ENCODE measurements around the gene PPP2R3B. TPM values are rescaled to one million over a fixed set of nuclear protein-coding genes. Genes with fewer than 3 reads are reported as not detected.

Gene PPP2R3B
- total and polyA plus RNA-seq, 2 of the 13 experiments (the other 11 are each of a cell fraction or from before 2014, with no cell fraction given): 17.0 to 21.4 TPM

GRCh38 chrX:318068-318738 is 68.5 kb downstream of the PPP2R3B start (continued):
- TF ChIP-seq RBM22 (optimal IDR thresholded peaks at IDR 0.05; ENCODE audit: low read length) (peak; percentile 80), MNT (IDR thresholded peaks at IDR 0.05) (no peak), ZNF674 (CRISPR knock-in tag; IDR thresholded peaks at IDR 0.05; ENCODE audit: low read depth) (no peak), HMGXB3 (CRISPR knock-in tag; IDR thresholded peaks at IDR 0.05; ENCODE audit: borderline replicate concordance) (no peak), STAG1 (CRISPR knock-in tag; IDR thresholded peaks at IDR 0.05) (no peak), TCF7L2 (IDR thresholded peaks at IDR 0.05; ENCODE audit: low read depth, low read length) (no peak), ZKSCAN1 (IDR thresholded peaks at IDR 0.05; ENCODE audit: low read length) (no peak), HOXA7 (CRISPR knock-in tag; IDR thresholded peaks at IDR 0.05) (no peak), JDP2 (CRISPR knock-in tag; IDR thresholded peaks at IDR 0.05; ENCODE audit: borderline replicate concordance) (no peak), RFX5 (IDR thresholded peaks at IDR 0.05; ENCODE audit: low read depth, low read length) (no peak), MTF1 (CRISPR knock-in tag; IDR thresholded peaks at IDR 0.05) (no peak), BATF2 (CRISPR knock-in tag; IDR thresholded peaks at IDR 0.05) (no peak), ZFP82 (CRISPR knock-in tag; IDR thresholded peaks at IDR 0.05; ENCODE audit: borderline replicate concordance) (no peak), ZBTB20 (CRISPR knock-in tag; IDR thresholded peaks at IDR 0.05; ENCODE audit: borderline replicate concordance, low read depth) (no peak), ZNF549 (CRISPR knock-in tag; IDR thresholded peaks at IDR 0.05) (no peak), YEATS4 (CRISPR knock-in tag; IDR thresholded peaks at IDR 0.05; ENCODE audit: borderline replicate concordance) (no peak), ZNF883 (CRISPR knock-in tag; IDR thresholded peaks at IDR 0.05; ENCODE audit: not compliant biosample characterization) (peak; percentile 59), HOXD1 (CRISPR knock-in tag; IDR thresholded peaks at IDR 0.05) (no peak), GRHL1 (CRISPR knock-in tag; conservative IDR thresholded peaks at IDR 0.05) (no peak), SNAPC2 (CRISPR knock-in tag; IDR thresholded peaks at IDR 0.05) (0 out of 2 replicates have a peak, but pooled peaks have one; percentile 35), NFRKB (IDR thresholded peaks at IDR 0.05) (no peak), ZNF350 (CRISPR knock-in tag; IDR thresholded peaks at IDR 0.05; ENCODE audit: borderline replicate concordance, low read depth) (0 out of 2 replicates have a peak, but pooled peaks have one; percentile 3), SP1 (IDR thresholded peaks at IDR 0.05) (0 out of 2 replicates have a peak, but pooled peaks have one; percentile 15), SP1 (CRISPR knock-in tag; IDR thresholded peaks at IDR 0.05) (no peak)

Measured in HepG2 (cell line).